HepG2 (cell line): Measurements from ENCODE around the gene DMKN. TPM values are rescaled to one million over a fixed set of nuclear protein-coding genes. Genes with fewer than 3 reads are reported as not detected.

ENCODE experiments used
- AFF4 ChIP-seq: sonication (generic); formaldehyde crosslinking; IDR thresholded peaks from 2 replicates; pipeline ENCODE4 v1.4.0; 2020; ENCODE audit warnings: missing genetic modification reagents
- ARID2 ChIP-seq: sonication (generic); formaldehyde crosslinking; IDR thresholded peaks from 2 replicates; pipeline ENCODE4 v1.8.1; 2022; ENCODE audit warnings: mild to moderate bottlenecking, missing genetic modification reagents, borderline replicate concordance
- ERF ChIP-seq: IDR thresholded peaks from 2 replicates; pipeline ENCODE4 v1.6.1; 2018; ENCODE audit warnings: missing biosample characterization, missing genetic modification reagents
- FOXC1 ChIP-seq: sonication (generic); formaldehyde crosslinking; IDR thresholded peaks from 2 replicates; pipeline ENCODE4 v1.8.0; 2022; ENCODE audit warnings: mild to moderate bottlenecking, missing genetic modification reagents, borderline replicate concordance
- GFI1 ChIP-seq: sonication (generic); formaldehyde crosslinking; IDR thresholded peaks from 2 replicates; pipeline ENCODE4 v1.5.0; 2020; ENCODE audit warnings: missing genetic modification reagents, mild to moderate bottlenecking, borderline replicate concordance
- GMEB1 ChIP-seq: sonication (generic); formaldehyde crosslinking; IDR thresholded peaks from 2 replicates; pipeline ENCODE4 v1.5.1; 2020; ENCODE audit warnings: missing genetic modification reagents, mild to moderate bottlenecking, borderline replicate concordance
- GPBP1L1 ChIP-seq: sonication (generic); formaldehyde crosslinking; IDR thresholded peaks from 2 replicates; pipeline ENCODE4 v1.5.0; 2020; ENCODE audit warnings: mild to moderate bottlenecking, missing genetic modification reagents
- HNRNPUL1 ChIP-seq: fragments of 200-400 bp; formaldehyde crosslinking; IDR thresholded peaks from 2 replicates; pipeline ENCODE4 v1.6.1; 2017; ENCODE audit warnings: low read depth, mild to moderate bottlenecking, low read length, moderate library complexity
- IRF9 ChIP-seq: sonication (generic); formaldehyde crosslinking; IDR thresholded peaks from 2 replicates; pipeline ENCODE4 v1.8.0; 2022; ENCODE audit warnings: missing genetic modification reagents, mild to moderate bottlenecking, borderline replicate concordance
- RXRA ChIP-seq: sonication (generic); formaldehyde crosslinking; IDR thresholded peaks from 2 replicates; pipeline ENCODE4 v1.5.1; 2020; ENCODE audit warnings: missing genetic modification reagents
- SP140L ChIP-seq: sonication (generic); formaldehyde crosslinking; IDR thresholded peaks from 2 replicates; pipeline ENCODE4 v1.4.0; 2020; ENCODE audit warnings: missing genetic modification reagents, borderline replicate concordance
- TCF7 ChIP-seq: sonication (generic); IDR thresholded peaks from 2 replicates; pipeline ENCODE4 v1.6.1; 2016; ENCODE audit warnings: antibody characterized with exemption, low read depth
- THAP11 ChIP-seq: IDR thresholded peaks from 2 replicates; pipeline ENCODE4 v1.6.1; 2016; ENCODE audit warnings: missing biosample characterization, missing genetic modification reagents
- XRCC5 ChIP-seq: fragments of 200-400 bp; formaldehyde crosslinking; optimal IDR thresholded peaks from 2 replicates; pipeline ENCODE3; 2017; ENCODE audit warnings: mild to moderate bottlenecking, low read length
- ZNF512 ChIP-seq: sonication (generic); formaldehyde crosslinking; IDR thresholded peaks from 2 replicates; pipeline ENCODE4 v1.4.0; 2020; ENCODE audit warnings: mild to moderate bottlenecking, missing genetic modification reagents
- ZNF549 ChIP-seq: sonication (generic); formaldehyde crosslinking; IDR thresholded peaks from 2 replicates; pipeline ENCODE4 v1.5.0; 2020; ENCODE audit warnings: missing genetic modification reagents
- ZNF572 ChIP-seq: sonication (generic); formaldehyde crosslinking; IDR thresholded peaks from 2 replicates; pipeline ENCODE4 v1.5.1; 2020; ENCODE audit warnings: mild to moderate bottlenecking, missing genetic modification reagents
- ZNF619 ChIP-seq: sonication (generic); formaldehyde crosslinking; IDR thresholded peaks from 2 replicates; pipeline ENCODE4 v1.4.0; 2020; ENCODE audit warnings: mild to moderate bottlenecking, missing genetic modification reagents
- ZNF792 ChIP-seq: IDR thresholded peaks from 2 replicates; pipeline ENCODE4 v1.6.1; 2016
- polyA plus RNA-seq, 8 experiments: library from polyadenylated mRNA; depleted of rRNA in 3 of 8; stranded (reverse) in 7 of 8; unstranded in 1 of 8; fragments of >200 nt; fragmentation: Illumina TruSeq in 4 of 8; extraction: Trizol in 4 of 8; gene quantifications; 2 replicates each; pipeline versions ENCODE4 v1.2.1 to v1.2.3, GENCODE V29; 2011 to 2016; ENCODE audit warnings: low read depth in 4 of 8, missing spikeins in 1 of 8, mixed read lengths in 1 of 8; ENCODE audit not compliant: insufficient read depth in 1 of 8
- total RNA-seq, 5 experiments: library from RNA; depleted of rRNA; stranded (reverse); fragments of >200 nt; fragmentation: Illumina TruSeq; extraction: Trizol; gene quantifications; 2 replicates each; pipeline ENCODE4 v1.2.3, GENCODE V29; 2016; ENCODE audit warnings: low read depth in 1 of 5

DMKN gene
- total and polyA plus RNA-seq, 2 of the 13 experiments (the other 11 are each of a cell fraction or from before 2014, with no cell fraction given): 50.8 to 57.1 TPM

GRCh38 chr19:35509861-35510625 is 3.4 kb downstream of the DMKN start (continued):
- no peak for TF ChIP-seq GPBP1L1 (CRISPR knock-in tag)
- TF ChIP-seq RXRA: peak; percentile 19; the same call in 1 of the 2 replicates
- peak; percentile 87 for TF ChIP-seq XRCC5
- TF ChIP-seq GMEB1: 0 out of 2 replicates have a peak, but pooled peaks have one; percentile 13
- TF ChIP-seq ZNF572: 0 out of 2 replicates have a peak, but pooled peaks have one; percentile 57
- TF ChIP-seq AFF4 (CRISPR knock-in tag): no peak
- TF ChIP-seq THAP11 (CRISPR knock-in tag): peak; percentile 76
- no peak for TF ChIP-seq ZNF549 (CRISPR knock-in tag)
- peak; percentile 71; the same call in 1 of the 2 replicates for TF ChIP-seq ERF (CRISPR knock-in tag)
- TF ChIP-seq ZNF512: no peak
- no peak for TF ChIP-seq ARID2
- peak; percentile 30; the same call in 1 of the 2 replicates for TF ChIP-seq IRF9 (CRISPR knock-in tag)
- peak; percentile 39; the same call in 1 of the 2 replicates for TF ChIP-seq ZNF792 (CRISPR knock-in tag)
- peak; percentile 77; the same call in 1 of the 2 replicates for TF ChIP-seq ZNF619 (CRISPR knock-in tag)
- 0 out of 2 replicates have a peak, but pooled peaks have one; percentile 27 for TF ChIP-seq SP140L (CRISPR knock-in tag)
- TF ChIP-seq TCF7: no peak
- TF ChIP-seq HNRNPUL1: no peak
- no peak; the same call in 1 of the 2 replicates for TF ChIP-seq GFI1 (CRISPR knock-in tag)
- no peak; the same call in 1 of the 2 replicates for TF ChIP-seq FOXC1 (CRISPR knock-in tag)
